HG03439 (cell line): Measurements from ENCODE around the gene ZNF667.

Experiments used
- ATAC-seq: cut with Tn5 transposase; IDR thresholded peaks from one replicate; pipeline ENCODE4 v1.9.1; 2021; ENCODE audit warnings: mild to moderate bottlenecking, moderate library complexity; ENCODE audit not compliant: unreplicated experiment

The ZNF667 gene

GRCh38 chr19:56476651-56477428 lies at the start of gene ZNF667:
Gene ZNF667, minus strand, starts transcription at chr19:56477345. Its CDS starts 14,975 bp downstream, at chr19:56462370.
- ATAC-seq = no peak

- ATAC-seq = no peak
Measured at GRCh38 chr19:56525214-56525860, 48.2 kb upstream of the ZNF667 start.

GRCh38 chr19:56508290-56508778 lies 31.2 kb upstream of the ZNF667 start:
- no peak for ATAC-seq

- ATAC-seq = no peak
Measured at GRCh38 chr19:56507446-56508289, 30.5 kb upstream of the ZNF667 start, which contains the start of gene ZNF471. Gene ZNF471, plus strand, starts transcription at chr19:56507855. Its CDS starts 3,717 bp downstream, at chr19:56511572.

GRCh38 chr19:56504581-56504980 lies 27.4 kb upstream of the ZNF667 start:
- no peak for ATAC-seq

- ATAC-seq = no peak
Measured at GRCh38 chr19:56491399-56491798, 14.3 kb upstream of the ZNF667 start.

GRCh38 chr19:56477429-56478338 lies 539 bp upstream of the ZNF667 start:
- no peak for ATAC-seq

- ATAC-seq = no peak
Measured at GRCh38 chr19:56476093-56476492, 1.1 kb downstream of the ZNF667 start.

GRCh38 chr19:56474308-56474707 lies 2.8 kb downstream of the ZNF667 start:
- no peak for ATAC-seq

GRCh38 chr19:56441206-56441792 lies 35.8 kb downstream of the ZNF667 start:
- no peak for ATAC-seq

GRCh38 chr19:56423985-56424353 lies 53.2 kb downstream of the ZNF667 start:
- no peak for ATAC-seq

- ATAC-seq = no peak
Measured at GRCh38 chr19:56423276-56423984, 53.7 kb downstream of the ZNF667 start.

- ATAC-seq = no peak
Measured at GRCh38 chr19:56405062-56405461, 72.1 kb downstream of the ZNF667 start.

- no peak for ATAC-seq
Measured at GRCh38 chr19:56404705-56405056, 72.5 kb downstream of the ZNF667 start.

- peak; percentile 82 for ATAC-seq
Measured at GRCh38 chr19:56403764-56404704, 73.1 kb downstream of the ZNF667 start, which contains the start of gene ZNF583. Gene ZNF583, plus strand, starts transcription at chr19:56404332. Its CDS starts 2,783 bp downstream, at chr19:56407115.

- no peak for ATAC-seq
Measured at GRCh38 chr19:56403261-56403660, 73.9 kb downstream of the ZNF667 start.

GRCh38 chr19:56400485-56400884 lies 76.7 kb downstream of the ZNF667 start:
- no peak for ATAC-seq

- no peak for ATAC-seq
Measured at GRCh38 chr19:56398809-56399208, 78.3 kb downstream of the ZNF667 start.
